Keratinocyte (primary cell): ENCODE measurements around the gene FMN2. TPM values are rescaled to one million over a fixed set of nuclear protein-coding genes. Genes with fewer than 3 reads are reported as not detected.

Source experiments
- DNase-seq: peaks from one replicate; pipeline ENCODE4 v3.0.0-alpha.2; 2011; ENCODE audit warnings: low read depth, missing footprints, low spot score
- FAIRE-seq: peaks from 2 replicates; lab custom pipeline; 2011; peaks lifted over from hg19 to GRCh38; lab: Jason Lieb, UNC
- H2AFZ ChIP-seq: 2 replicates; pipeline ENCODE4 v1.6.0; 2012; ENCODE audit warnings: low read length, control low read depth, inconsistent platforms; ENCODE audit not compliant: control insufficient read depth
- H3K27ac ChIP-seq: 2 replicates; pipeline ENCODE4 v1.5.1; 2011; ENCODE audit warnings: low read length; ENCODE audit not compliant: control insufficient read depth, insufficient read depth
- H3K27me3 ChIP-seq: 3 replicates; pipeline ENCODE4 v1.6.0; 2011; ENCODE audit warnings: low read length; ENCODE audit not compliant: control insufficient read depth, insufficient read depth; ENCODE audit errors: extremely low read depth
- H3K36me3 ChIP-seq, 2 experiments: 2 replicates in 1 of 2; 3 replicates in 1 of 2; pipeline ENCODE4 v1.5.1; 2011; ENCODE audit warnings: low read length in 2 of 2, mild to moderate bottlenecking in 1 of 2; ENCODE audit not compliant: control insufficient read depth in 2 of 2, insufficient read depth in 2 of 2; ENCODE audit errors: extremely low read depth in 1 of 2
- H3K4me1 ChIP-seq: 3 replicates; pipeline ENCODE4 v1.5.1; 2011; ENCODE audit warnings: low read length; ENCODE audit not compliant: control insufficient read depth, insufficient read depth; ENCODE audit errors: extremely low read depth
- H3K4me2 ChIP-seq: 3 replicates; pipeline ENCODE4 v1.6.0; 2011; ENCODE audit warnings: low read depth, low read length; ENCODE audit not compliant: control insufficient read depth, insufficient read depth; ENCODE audit errors: extremely low read depth
- H3K4me3 ChIP-seq, 3 experiments: fragments of 200-600 bp in 1 of 3; sonication (generic) in 1 of 3; 2 replicates in 2 of 3; 3 replicates in 1 of 3; pipeline ENCODE4 v1.5.1; 2011 to 2016; ENCODE audit warnings: low read length in 3 of 3, mild to moderate bottlenecking in 3 of 3, control low read depth in 2 of 3, inconsistent platforms in 1 of 3, low read depth in 1 of 3, mixed read lengths in 1 of 3, mixed run types in 1 of 3, moderate library complexity in 1 of 3; ENCODE audit not compliant: control insufficient read depth in 2 of 3, insufficient read depth in 2 of 3; ENCODE audit errors: extremely low read depth in 1 of 3
- H3K79me2 ChIP-seq: 2 replicates; pipeline ENCODE4 v1.6.0; 2012; ENCODE audit warnings: low read length; ENCODE audit not compliant: control insufficient read depth, insufficient read depth
- H3K9ac ChIP-seq: 3 replicates; pipeline ENCODE4 v1.6.0; 2011; ENCODE audit warnings: low read length; ENCODE audit not compliant: control insufficient read depth, insufficient read depth; ENCODE audit errors: extremely low read depth
- H3K9me1 ChIP-seq: 3 replicates; pipeline ENCODE4 v1.6.0; 2011; ENCODE audit warnings: low read length; ENCODE audit not compliant: control insufficient read depth, insufficient read depth; ENCODE audit errors: extremely low read depth
- H3K9me3 ChIP-seq: 2 replicates; pipeline ENCODE4 v1.5.1; 2012; ENCODE audit warnings: low read depth, low read length; ENCODE audit not compliant: control insufficient read depth
- H4K20me1 ChIP-seq: 3 replicates; pipeline ENCODE4 v1.6.0; 2011; ENCODE audit warnings: low read length; ENCODE audit not compliant: control insufficient read depth, insufficient read depth; ENCODE audit errors: extremely low read depth
- EZH2 ChIP-seq: IDR thresholded peaks from one replicate; pipeline ENCODE4 v1.6.1; 2012; ENCODE audit warnings: inconsistent platforms, mild to moderate bottlenecking, low read length, moderate library complexity
- dilution Hi-C: fragments of 300-500 bp; cut with MboI; formaldehyde crosslinking; loops from one replicate; pipeline ENCODE4 v1.7.0; 2020; ENCODE audit warnings: low sequenced_read_pairs; ENCODE audit not compliant: extremely low pct_ligation_motif_present
- polyA plus RNA-seq, 5 experiments: library from polyadenylated mRNA; depleted of rRNA in 3 of 5; stranded (reverse) in 3 of 5; stranded (forward) in 1 of 5; unstranded in 1 of 5; fragments of >200 nt; gene quantifications; 1 replicate in 1 of 5; 2 replicates in 3 of 5; 3 replicates in 1 of 5; pipeline versions ENCODE4 v1.2.1 to v1.2.3, GENCODE V29; 2011 to 2012; ENCODE audit warnings: missing spikeins in 2 of 5, low read depth in 1 of 5, low replicate concordance in 1 of 5
- TF ChIP-seq, protein P1 (sequence below), 3 experiments: IDR thresholded peaks in 1 of 3; conservative IDR thresholded peaks in 1 of 3; optimal IDR thresholded peaks in 1 of 3; 2 replicates in 2 of 3; 3 replicates in 1 of 3; pipeline versions ENCODE3 to v1.5.1; 2011; ENCODE audit warnings: low read length in 3 of 3, mild to moderate bottlenecking in 3 of 3, moderate library complexity in 2 of 3, control low read depth in 1 of 3, inconsistent platforms in 1 of 3; ENCODE audit not compliant: insufficient read depth in 2 of 3; ENCODE audit errors: extremely low read depth in 1 of 3

FMN2 gene
- polyA plus RNA-seq, 1 donor (not counting 4 experiments of a cell fraction or from before 2014, with no cell fraction given), result not detected

- H3K9ac ChIP-seq, result no peak overlapping the region
- dilution Hi-C loops, result no loop called here
- H4K20me1 ChIP-seq, result no peaks in the 10 kb centered on the region
- H3K4me3 ChIP-seq, result no peak overlapping the region
- no peaks in the 10 kb centered on the region for H3K9me1 ChIP-seq
- no peak overlapping the region for H2AFZ ChIP-seq
- H3K9me3 ChIP-seq, result no peaks in the 10 kb centered on the region
- TF ChIP-seq, protein P1, sequence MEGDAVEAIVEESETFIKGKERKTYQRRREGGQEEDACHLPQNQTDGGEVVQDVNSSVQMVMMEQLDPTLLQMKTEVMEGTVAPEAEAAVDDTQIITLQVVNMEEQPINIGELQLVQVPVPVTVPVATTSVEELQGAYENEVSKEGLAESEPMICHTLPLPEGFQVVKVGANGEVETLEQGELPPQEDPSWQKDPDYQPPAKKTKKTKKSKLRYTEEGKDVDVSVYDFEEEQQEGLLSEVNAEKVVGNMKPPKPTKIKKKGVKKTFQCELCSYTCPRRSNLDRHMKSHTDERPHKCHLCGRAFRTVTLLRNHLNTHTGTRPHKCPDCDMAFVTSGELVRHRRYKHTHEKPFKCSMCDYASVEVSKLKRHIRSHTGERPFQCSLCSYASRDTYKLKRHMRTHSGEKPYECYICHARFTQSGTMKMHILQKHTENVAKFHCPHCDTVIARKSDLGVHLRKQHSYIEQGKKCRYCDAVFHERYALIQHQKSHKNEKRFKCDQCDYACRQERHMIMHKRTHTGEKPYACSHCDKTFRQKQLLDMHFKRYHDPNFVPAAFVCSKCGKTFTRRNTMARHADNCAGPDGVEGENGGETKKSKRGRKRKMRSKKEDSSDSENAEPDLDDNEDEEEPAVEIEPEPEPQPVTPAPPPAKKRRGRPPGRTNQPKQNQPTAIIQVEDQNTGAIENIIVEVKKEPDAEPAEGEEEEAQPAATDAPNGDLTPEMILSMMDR (optimal IDR thresholded peaks at IDR 0.05 in 1 of 3, IDR thresholded peaks at IDR 0.05 in 1 of 3, conservative IDR thresholded peaks at IDR 0.05 in 1 of 3; ENCODE audit: extremely low read depth in 1 of 3, insufficient read depth in 2 of 3, low read length in 3 of 3), result no peak
- no peak for TF ChIP-seq EZH2
- no peaks in the 10 kb centered on the region for H3K36me3 ChIP-seq
- H3K4me1 ChIP-seq, result no peaks in the 10 kb centered on the region
- H3K27me3 ChIP-seq, result no peaks in the 10 kb centered on the region
- H3K4me2 ChIP-seq, result no peak overlapping the region
- H3K79me2 ChIP-seq, result no peaks in the 10 kb centered on the region
- DNase-seq (no peak), FAIRE-seq (no peak)
- H3K27ac ChIP-seq, result no peak overlapping the region
Measured at GRCh38 chr1:240352769-240353168, 261.1 kb downstream of the FMN2 start.

DNA sequence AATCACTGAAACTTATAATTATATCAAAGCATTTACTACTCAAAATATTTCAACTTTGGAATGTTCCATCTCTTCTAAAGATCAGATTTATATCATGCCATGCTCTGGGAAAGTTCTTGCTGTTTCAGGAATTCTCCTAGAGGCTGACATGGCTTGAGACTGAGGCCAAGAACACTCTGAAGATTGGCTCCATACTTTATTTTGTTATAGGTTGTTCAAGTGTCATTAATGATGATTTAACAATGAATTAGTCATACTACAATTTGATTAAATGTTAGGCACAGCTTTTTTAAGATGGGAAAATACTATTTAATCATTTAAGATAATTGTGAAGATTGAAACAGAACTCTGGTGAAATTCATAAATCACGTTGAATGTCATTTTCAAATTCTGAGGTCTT lies 264.9 kb downstream of the FMN2 start:
- TF ChIP-seq, protein P1 (optimal IDR thresholded peaks at IDR 0.05 in 1 of 3, IDR thresholded peaks at IDR 0.05 in 1 of 3, conservative IDR thresholded peaks at IDR 0.05 in 1 of 3; ENCODE audit: extremely low read depth in 1 of 3, insufficient read depth in 2 of 3, low read length in 3 of 3), result no peak
- TF ChIP-seq EZH2, result no peak
- Histone ChIP-seq H3K79me2 (no peaks in the 10 kb centered on the region), H3K27ac (no peak overlapping the region), H3K4me1 (no peaks in the 10 kb centered on the region), H3K9ac (no peak overlapping the region), H3K9me1 (no peaks in the 10 kb centered on the region), H3K9me3 (peaks cover 2% of the 10 kb centered on the region), H2AFZ (no peak overlapping the region), H4K20me1 (no peaks in the 10 kb centered on the region), H3K4me2 (no peak overlapping the region), H3K27me3 (no peaks in the 10 kb centered on the region), H3K4me3 (no peak overlapping the region), H3K36me3 (no peaks in the 10 kb centered on the region)
- dilution Hi-C loops, result no loop called here
- no peak for DNase-seq
- FAIRE-seq, result no peak
